HepG2 (cell line): ENCODE results near the gene PAX4. TPM values are rescaled to one million over a fixed set of nuclear protein-coding genes. Genes with fewer than 3 reads are reported as not detected.

ENCODE experiments used
- CHCHD3 ChIP-seq: sonication (generic); formaldehyde crosslinking; IDR thresholded peaks from 2 replicates; pipeline ENCODE4 v1.8.0; 2022; ENCODE audit warnings: mild to moderate bottlenecking, missing genetic modification reagents, moderate library complexity
- DR1 ChIP-seq: sonication (generic); formaldehyde crosslinking; IDR thresholded peaks from 2 replicates; pipeline ENCODE4 v1.8.0; 2021; ENCODE audit warnings: mild to moderate bottlenecking, missing genetic modification reagents, inconsistent platforms
- IRX3 ChIP-seq: sonication (generic); formaldehyde crosslinking; IDR thresholded peaks from 2 replicates; pipeline ENCODE4 v1.8.1; 2023; ENCODE audit warnings: mild to moderate bottlenecking, low read depth, missing genetic modification reagents, borderline replicate concordance
- MBD4 ChIP-seq: IDR thresholded peaks from 2 replicates; pipeline ENCODE4 v1.6.1; 2012; ENCODE audit warnings: low read length, inconsistent platforms, borderline replicate concordance
- MEF2D ChIP-seq: sonication (generic); formaldehyde crosslinking; IDR thresholded peaks from 2 replicates; pipeline ENCODE4 v1.5.1; 2020; ENCODE audit warnings: mild to moderate bottlenecking, missing genetic modification reagents
- NFIC ChIP-seq: IDR thresholded peaks from 2 replicates; pipeline ENCODE4 v1.6.1; 2012; ENCODE audit warnings: mild to moderate bottlenecking, low read length, inconsistent platforms
- NPAS2 ChIP-seq: sonication (generic); formaldehyde crosslinking; IDR thresholded peaks from 2 replicates; pipeline ENCODE4 v1.8.0; 2022; ENCODE audit warnings: mild to moderate bottlenecking, missing genetic modification reagents, borderline replicate concordance
- NR2F1 ChIP-seq, 2 experiments: fragments of 450-650 bp in 1 of 2; formaldehyde crosslinking in 1 of 2; IDR thresholded peaks; 2 replicates each; pipeline versions ENCODE4 v1.5.0 to v1.6.1; 2016 to 2020; ENCODE audit warnings: mild to moderate bottlenecking in 1 of 2, missing compliant biosample characterization in 1 of 2, missing genetic modification reagents in 1 of 2, moderate library complexity in 1 of 2
- REL ChIP-seq: sonication (generic); formaldehyde crosslinking; conservative IDR thresholded peaks from 2 replicates; pipeline ENCODE4 v1.8.0; 2022; ENCODE audit warnings: mild to moderate bottlenecking, missing genetic modification reagents, moderate library complexity
- SCMH1 ChIP-seq: sonication (generic); formaldehyde crosslinking; IDR thresholded peaks from 2 replicates; pipeline ENCODE4 v1.9.0; 2021; ENCODE audit warnings: missing genetic modification reagents, mild to moderate bottlenecking, borderline replicate concordance
- STAG1 ChIP-seq: sonication (generic); formaldehyde crosslinking; IDR thresholded peaks from 2 replicates; pipeline ENCODE4 v1.4.0; 2020; ENCODE audit warnings: missing genetic modification reagents
- YEATS2 ChIP-seq: sonication (generic); formaldehyde crosslinking; IDR thresholded peaks from 2 replicates; pipeline ENCODE4 v1.4.0; 2020; ENCODE audit warnings: missing genetic modification reagents, borderline replicate concordance
- ZKSCAN1 ChIP-seq: fragments of 150-350 bp; IDR thresholded peaks from 2 replicates; pipeline ENCODE4 v1.6.1; 2014; ENCODE audit warnings: low read length
- ZMYM3 ChIP-seq: sonication (generic); formaldehyde crosslinking; IDR thresholded peaks from 2 replicates; pipeline ENCODE4 v1.5.1; 2020; ENCODE audit warnings: mild to moderate bottlenecking, missing genetic modification reagents
- ZNF101 ChIP-seq: sonication (generic); formaldehyde crosslinking; IDR thresholded peaks from 2 replicates; pipeline ENCODE4 v1.4.0; 2020; ENCODE audit warnings: mild to moderate bottlenecking, low read depth, missing genetic modification reagents, borderline replicate concordance
- ZNF382 ChIP-seq: sonication (generic); formaldehyde crosslinking; IDR thresholded peaks from 2 replicates; pipeline ENCODE4 v1.5.0; 2020; ENCODE audit warnings: missing genetic modification reagents, mild to moderate bottlenecking, borderline replicate concordance
- ZNF674 ChIP-seq: sonication (generic); formaldehyde crosslinking; IDR thresholded peaks from 2 replicates; pipeline ENCODE4 v1.5.0; 2020; ENCODE audit warnings: low read depth, mild to moderate bottlenecking, missing genetic modification reagents
- ZNF777 ChIP-seq: sonication (generic); formaldehyde crosslinking; IDR thresholded peaks from 2 replicates; pipeline ENCODE4 v1.4.0; 2020; ENCODE audit warnings: missing genetic modification reagents
- polyA plus RNA-seq, 8 experiments: library from polyadenylated mRNA; depleted of rRNA in 3 of 8; stranded (reverse) in 7 of 8; unstranded in 1 of 8; fragments of >200 nt; fragmentation: Illumina TruSeq in 4 of 8; extraction: Trizol in 4 of 8; gene quantifications; 2 replicates each; pipeline versions ENCODE4 v1.2.1 to v1.2.3, GENCODE V29; 2011 to 2016; ENCODE audit warnings: low read depth in 4 of 8, missing spikeins in 1 of 8, mixed read lengths in 1 of 8; ENCODE audit not compliant: insufficient read depth in 1 of 8
- total RNA-seq, 5 experiments: library from RNA; depleted of rRNA; stranded (reverse); fragments of >200 nt; fragmentation: Illumina TruSeq; extraction: Trizol; gene quantifications; 2 replicates each; pipeline ENCODE4 v1.2.3, GENCODE V29; 2016; ENCODE audit warnings: low read depth in 1 of 5
- TF ChIP-seq, protein P1 (sequence below): sonication (generic); IDR thresholded peaks from 2 replicates; pipeline ENCODE4 v1.6.1; 2016; ENCODE audit warnings: low read depth, borderline replicate concordance
- TF ChIP-seq, protein P2 (sequence below): sonication (generic); formaldehyde crosslinking; IDR thresholded peaks from 2 replicates; pipeline ENCODE4 v1.4.0; 2020; ENCODE audit warnings: mild to moderate bottlenecking, missing genetic modification reagents
- TF ChIP-seq, protein P3 (sequence below): sonication (generic); formaldehyde crosslinking; IDR thresholded peaks from 2 replicates; pipeline ENCODE4 v1.8.0; 2022; ENCODE audit warnings: missing genetic modification reagents, mild to moderate bottlenecking, borderline replicate concordance
- TF ChIP-seq, protein P4 (sequence below): sonication (generic); formaldehyde crosslinking; IDR thresholded peaks from 2 replicates; pipeline ENCODE4 v1.8.0; 2022; ENCODE audit warnings: missing genetic modification reagents, low read depth, mild to moderate bottlenecking, borderline replicate concordance
- TF ChIP-seq, protein P5 (sequence below): sonication (generic); formaldehyde crosslinking; IDR thresholded peaks from 2 replicates; pipeline ENCODE4 v1.4.0; 2020; ENCODE audit warnings: mild to moderate bottlenecking, low read depth, missing genetic modification reagents
- TF ChIP-seq, protein P6 (sequence below): sonication (generic); formaldehyde crosslinking; IDR thresholded peaks from 2 replicates; pipeline ENCODE4 v1.5.0; 2020; ENCODE audit warnings: mild to moderate bottlenecking, missing genetic modification reagents

Gene PAX4
- total and polyA plus RNA-seq, 2 of the 13 experiments (the other 11 are each of a cell fraction or from before 2014, with no cell fraction given), result not detected

DNA sequence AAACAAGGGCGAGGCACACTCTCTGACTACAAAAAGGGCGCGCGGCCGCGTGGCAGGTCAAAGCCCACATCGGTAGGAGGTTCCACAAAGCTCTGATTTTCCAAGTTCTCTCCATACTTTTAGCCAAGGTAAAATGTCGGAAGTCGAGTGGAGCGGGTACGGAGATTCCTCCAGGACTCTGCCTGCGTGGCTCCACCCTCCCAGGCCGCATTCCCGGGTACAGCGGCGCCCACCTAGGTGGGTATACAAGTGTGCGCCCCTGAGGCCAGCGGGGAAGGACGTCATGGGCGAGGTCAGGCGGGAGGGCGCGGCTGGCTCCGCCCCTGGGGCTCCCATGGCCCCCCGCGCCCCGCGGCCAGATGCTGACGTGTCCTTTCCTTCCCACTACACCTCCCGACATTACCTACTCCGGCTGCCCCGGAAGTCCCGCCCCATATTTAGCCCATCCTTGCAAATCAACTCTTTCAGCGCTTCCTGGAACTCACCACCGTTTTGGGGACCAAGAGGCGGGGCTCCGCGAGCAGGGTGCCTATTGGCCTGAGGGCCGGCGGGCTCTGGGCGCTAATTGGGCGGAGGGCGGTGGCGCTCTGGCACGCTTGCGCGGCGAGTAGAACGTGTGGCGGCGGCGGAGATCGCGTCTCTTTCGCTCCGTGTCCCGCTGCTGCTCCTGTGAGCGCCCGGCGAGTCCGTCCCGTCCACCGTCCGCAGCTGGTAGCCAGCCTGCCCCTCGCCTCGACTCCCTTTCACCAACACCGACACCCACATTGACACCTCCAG lies 33.8 kb upstream of the PAX4 start, which contains the start of gene SND1 (continued):
- TF ChIP-seq MBD4 (no peak), ZNF777 (no peak; the same call in 1 of the 2 replicates), ZMYM3 (CRISPR knock-in tag) (no peak), ZNF674 (CRISPR knock-in tag) (no peak), ZNF101 (CRISPR knock-in tag) (no peak), YEATS2 (CRISPR knock-in tag) (peak; percentile 90; the same call in 1 of the 2 replicates), STAG1 (no peak), IRX3 (CRISPR knock-in tag) (no peak; the same call in 1 of the 2 replicates), CHCHD3 (no peak), SCMH1 (CRISPR knock-in tag) (no peak), MEF2D (CRISPR knock-in tag) (no peak), NR2F1 (CRISPR knock-in tag; IDR thresholded peaks at IDR 0.05) (peak; percentile 52 to 57; a peak in 1 of 4 replicates), REL (CRISPR knock-in tag) (0 out of 2 replicates have a peak, but pooled peaks have one; percentile 12), DR1 (CRISPR knock-in tag) (peak; percentile 29; the same call in 1 of the 2 replicates), NFIC (no peak), ZKSCAN1 (no peak), ZNF382 (CRISPR knock-in tag) (no peak), NPAS2 (CRISPR knock-in tag) (no peak)
- TF ChIP-seq, protein P1, sequence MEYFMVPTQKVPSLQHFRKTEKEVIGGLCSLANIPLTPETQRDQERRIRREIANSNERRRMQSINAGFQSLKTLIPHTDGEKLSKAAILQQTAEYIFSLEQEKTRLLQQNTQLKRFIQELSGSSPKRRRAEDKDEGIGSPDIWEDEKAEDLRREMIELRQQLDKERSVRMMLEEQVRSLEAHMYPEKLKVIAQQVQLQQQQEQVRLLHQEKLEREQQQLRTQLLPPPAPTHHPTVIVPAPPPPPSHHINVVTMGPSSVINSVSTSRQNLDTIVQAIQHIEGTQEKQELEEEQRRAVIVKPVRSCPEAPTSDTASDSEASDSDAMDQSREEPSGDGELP, result no peak; the same call in 1 of the 2 replicates
- TF ChIP-seq, protein P2, sequence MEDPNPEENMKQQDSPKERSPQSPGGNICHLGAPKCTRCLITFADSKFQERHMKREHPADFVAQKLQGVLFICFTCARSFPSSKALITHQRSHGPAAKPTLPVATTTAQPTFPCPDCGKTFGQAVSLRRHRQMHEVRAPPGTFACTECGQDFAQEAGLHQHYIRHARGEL (CRISPR knock-in tag), result peak; percentile 78; the same call in 1 of the 2 replicates
- TF ChIP-seq, protein P3, sequence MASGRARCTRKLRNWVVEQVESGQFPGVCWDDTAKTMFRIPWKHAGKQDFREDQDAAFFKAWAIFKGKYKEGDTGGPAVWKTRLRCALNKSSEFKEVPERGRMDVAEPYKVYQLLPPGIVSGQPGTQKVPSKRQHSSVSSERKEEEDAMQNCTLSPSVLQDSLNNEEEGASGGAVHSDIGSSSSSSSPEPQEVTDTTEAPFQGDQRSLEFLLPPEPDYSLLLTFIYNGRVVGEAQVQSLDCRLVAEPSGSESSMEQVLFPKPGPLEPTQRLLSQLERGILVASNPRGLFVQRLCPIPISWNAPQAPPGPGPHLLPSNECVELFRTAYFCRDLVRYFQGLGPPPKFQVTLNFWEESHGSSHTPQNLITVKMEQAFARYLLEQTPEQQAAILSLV, result peak; percentile 40; the same call in 1 of the 2 replicates
- TF ChIP-seq, protein P4, sequence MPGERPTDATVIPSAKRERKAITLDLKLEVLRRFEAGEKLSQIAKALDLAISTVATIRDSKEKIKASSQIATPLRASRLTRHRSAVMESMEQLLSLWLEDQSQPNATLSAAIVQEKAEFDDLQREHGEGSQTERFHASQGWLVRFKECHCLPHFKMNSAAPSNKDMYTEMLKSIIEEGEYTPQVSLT, result no peak
- TF ChIP-seq, protein P5, sequence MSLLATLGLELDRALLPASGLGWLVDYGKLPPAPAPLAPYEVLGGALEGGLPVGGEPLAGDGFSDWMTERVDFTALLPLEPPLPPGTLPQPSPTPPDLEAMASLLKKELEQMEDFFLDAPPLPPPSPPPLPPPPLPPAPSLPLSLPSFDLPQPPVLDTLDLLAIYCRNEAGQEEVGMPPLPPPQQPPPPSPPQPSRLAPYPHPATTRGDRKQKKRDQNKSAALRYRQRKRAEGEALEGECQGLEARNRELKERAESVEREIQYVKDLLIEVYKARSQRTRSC, result peak; percentile 6; the same call in 1 of the 2 replicates
- TF ChIP-seq, protein P6, sequence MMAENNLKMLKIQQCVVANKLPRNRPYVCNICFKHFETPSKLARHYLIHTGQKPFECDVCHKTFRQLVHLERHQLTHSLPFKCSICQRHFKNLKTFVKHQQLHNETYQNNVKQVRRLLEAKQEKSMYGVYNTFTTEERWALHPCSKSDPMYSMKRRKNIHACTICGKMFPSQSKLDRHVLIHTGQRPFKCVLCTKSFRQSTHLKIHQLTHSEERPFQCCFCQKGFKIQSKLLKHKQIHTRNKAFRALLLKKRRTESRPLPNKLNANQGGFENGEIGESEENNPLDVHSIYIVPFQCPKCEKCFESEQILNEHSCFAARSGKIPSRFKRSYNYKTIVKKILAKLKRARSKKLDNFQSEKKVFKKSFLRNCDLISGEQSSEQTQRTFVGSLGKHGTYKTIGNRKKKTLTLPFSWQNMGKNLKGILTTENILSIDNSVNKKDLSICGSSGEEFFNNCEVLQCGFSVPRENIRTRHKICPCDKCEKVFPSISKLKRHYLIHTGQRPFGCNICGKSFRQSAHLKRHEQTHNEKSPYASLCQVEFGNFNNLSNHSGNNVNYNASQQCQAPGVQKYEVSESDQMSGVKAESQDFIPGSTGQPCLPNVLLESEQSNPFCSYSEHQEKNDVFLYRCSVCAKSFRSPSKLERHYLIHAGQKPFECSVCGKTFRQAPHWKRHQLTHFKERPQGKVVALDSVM (CRISPR knock-in tag), result peak; percentile 32; the same call in 1 of the 2 replicates
